NCI-H2227 (cell line): ENCODE results near the gene DCC.
A peak's percentile ranks its signal among the peaks of the same experiment; 100 is the strongest.
"Not testable (repeated sequence)": the region's sequence is repeated elsewhere in the genome, so short reads cannot be mapped to it uniquely, and the experiment has no call there.

Experiments
- DNase-seq: peaks from one replicate; lab custom pipeline; 2025; ENCODE audit not compliant: unreplicated experiment; lab: John Stamatoyannopoulos, UW

The DCC gene

DNA sequence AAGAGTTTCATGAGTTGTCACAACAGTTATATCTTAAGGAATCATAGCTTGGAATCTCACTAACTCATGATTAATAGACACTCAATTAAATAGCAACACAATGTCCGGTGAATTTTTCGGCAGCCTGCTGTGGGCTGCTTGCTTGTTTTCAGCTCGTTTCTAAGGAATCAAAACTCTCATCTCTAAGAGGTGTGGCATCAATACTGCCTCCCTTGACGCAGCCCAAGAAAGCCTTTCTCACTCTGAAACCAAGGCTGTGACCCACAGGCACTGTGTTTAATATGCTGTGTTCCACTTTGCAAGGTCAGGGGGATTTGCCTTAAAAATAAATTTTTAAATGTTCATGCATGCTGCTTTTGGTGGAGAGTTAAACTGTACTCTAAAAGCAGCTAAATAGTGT is 5.4 kb downstream of the DCC start:
- no peak for DNase-seq

DNA sequence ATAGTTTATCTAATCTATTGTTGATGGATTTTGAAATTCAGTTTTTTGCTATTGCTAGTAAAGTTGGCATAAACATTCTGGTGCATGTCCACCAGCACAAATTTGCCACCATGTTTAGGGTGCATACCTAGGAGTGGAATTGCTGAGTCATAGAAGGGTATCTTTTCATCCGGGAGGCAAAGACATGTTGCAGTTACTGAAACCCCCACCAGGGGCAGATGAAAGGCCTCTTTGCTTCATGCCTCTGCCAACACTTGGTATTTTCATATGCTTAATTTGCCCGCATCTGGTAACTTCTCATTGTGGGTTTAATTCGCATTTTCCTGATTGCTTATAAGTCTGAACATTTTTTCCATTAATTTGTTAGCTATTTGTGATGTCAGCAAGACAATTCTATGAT is 8.2 kb downstream of the DCC start:
- peak; percentile 18 for DNase-seq

DNA sequence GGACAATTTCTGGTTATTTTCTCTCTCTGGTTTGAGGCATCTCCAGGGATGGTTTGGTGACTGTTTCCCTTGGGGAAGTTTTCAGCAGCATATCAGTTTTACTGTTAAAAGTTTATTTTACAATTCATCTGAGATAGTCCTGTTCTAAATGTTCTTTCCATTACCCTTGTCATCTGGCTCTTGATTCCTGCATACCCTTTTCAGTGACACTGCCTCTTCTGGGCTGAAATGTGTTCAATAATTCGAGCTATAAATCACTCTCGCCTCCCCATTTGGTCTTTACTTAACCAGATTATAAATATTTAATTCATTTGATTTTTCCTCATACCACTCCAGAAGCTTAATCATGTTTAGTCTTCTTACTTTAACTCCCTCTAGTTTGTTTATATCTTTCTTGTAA is 9.5 kb downstream of the DCC start:
- DNase-seq: no peak

DNA sequence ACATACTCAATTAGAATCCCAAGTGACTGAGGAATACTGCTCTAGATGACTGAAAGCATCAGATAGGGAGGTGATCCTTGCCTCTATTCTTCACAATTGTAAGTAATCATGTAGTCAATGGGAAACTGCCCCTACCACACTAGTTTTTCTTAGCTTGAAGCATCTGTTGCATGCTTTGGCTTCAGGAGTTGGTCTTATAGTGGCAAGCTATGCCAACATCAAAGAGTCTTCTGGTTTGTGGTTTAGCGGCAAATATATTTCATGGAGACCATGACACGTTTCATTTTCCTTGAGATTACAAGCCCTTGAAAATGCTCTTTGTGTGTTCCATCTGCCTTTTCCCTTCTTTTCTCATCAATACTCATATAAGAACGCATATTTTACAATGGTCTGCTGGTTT is 12.9 kb downstream of the DCC start:
- DNase-seq: no peak

- no peak for DNase-seq
Observed at GRCh38 chr18:52353589-52353988, 13.6 kb downstream of the DCC start.

- no peak for DNase-seq
Observed at GRCh38 chr18:52363861-52364260, 23.9 kb downstream of the DCC start.

DNA sequence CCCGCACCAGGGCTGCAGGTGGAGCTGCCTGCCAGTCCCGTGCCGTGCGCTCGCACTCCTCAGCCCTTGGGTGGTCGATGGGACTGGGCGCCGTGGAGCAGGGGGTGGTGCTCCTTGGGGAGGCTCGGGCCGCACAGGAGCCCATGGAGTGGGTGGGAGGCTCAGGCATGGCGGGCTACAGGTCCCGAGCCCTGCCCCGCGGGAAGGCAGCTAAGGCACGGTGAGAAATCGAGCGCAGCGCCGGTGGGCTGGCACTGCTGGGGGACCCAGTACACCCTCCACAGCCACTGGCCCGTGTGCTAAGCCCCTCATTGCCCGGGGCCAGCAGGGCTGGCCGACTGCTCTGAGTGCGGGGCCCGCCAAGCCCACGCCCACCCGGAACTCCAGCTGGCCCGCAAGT is 26.9 kb downstream of the DCC start:
- DNase-seq: not testable (repeated sequence)

DNA sequence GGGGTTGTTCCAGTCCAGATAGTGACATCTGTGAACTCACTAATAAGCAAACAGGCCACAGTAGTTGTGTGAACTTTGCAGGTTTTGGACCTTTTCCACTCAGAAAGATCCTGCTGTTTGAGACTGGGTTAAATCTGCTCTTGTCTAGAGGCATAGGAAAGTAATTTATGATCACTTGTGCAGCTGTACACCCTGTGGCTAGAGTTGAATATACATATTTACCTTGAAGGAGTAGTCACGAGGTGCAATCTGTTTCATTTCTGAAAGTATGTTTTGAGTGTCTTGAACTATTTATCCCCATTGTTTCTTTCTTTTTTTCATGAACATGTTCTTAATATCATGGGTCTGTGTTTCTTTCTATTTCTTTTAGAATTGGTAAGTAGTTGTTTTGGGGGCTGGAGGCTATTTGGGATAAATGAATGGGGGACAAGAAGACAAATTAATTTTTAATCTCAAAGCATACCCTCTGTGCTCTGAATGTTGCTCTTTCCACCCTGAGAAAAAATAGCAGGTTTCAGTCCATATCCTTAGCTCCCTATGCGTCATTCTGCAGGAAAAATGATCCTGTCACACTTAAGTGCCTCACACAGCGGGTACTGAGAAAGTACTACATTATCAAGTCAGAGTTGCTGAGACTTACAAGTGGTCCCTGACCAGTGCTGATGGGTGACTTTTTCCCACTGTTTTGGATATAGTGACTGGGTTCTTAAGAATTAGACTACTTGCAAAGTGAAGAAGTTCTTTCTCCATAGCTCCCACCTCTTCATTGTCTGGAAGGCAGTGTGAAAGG is 28.2 kb downstream of the DCC start:
- peak; percentile 7 for DNase-seq

- DNase-seq: no peak
Observed at GRCh38 chr18:52370841-52371240, 30.8 kb downstream of the DCC start.

DNA sequence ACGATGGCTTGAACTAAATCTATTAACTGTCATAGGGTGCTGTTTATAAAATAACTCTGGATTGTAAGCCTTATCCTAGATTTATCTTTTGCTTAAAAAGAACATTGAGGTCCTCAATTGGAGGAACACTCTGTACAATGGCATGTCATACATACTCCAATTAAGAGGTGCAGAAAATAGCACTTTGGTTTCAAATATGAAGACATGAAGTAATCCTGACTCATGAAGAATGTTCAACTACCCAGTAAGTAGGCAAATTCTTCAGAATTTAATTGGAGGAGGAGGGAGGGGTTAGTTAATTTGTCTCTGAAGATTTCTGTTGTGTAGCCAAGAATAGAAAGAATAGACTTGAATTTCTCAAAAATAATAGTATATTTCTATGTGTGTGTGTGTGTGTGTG is 36.1 kb downstream of the DCC start:
- DNase-seq: no peak

- no peak for DNase-seq
Observed at GRCh38 chr18:52377094-52377493, 37.1 kb downstream of the DCC start.

- DNase-seq: no peak
Observed at GRCh38 chr18:52386306-52386705, 46.3 kb downstream of the DCC start.

DNA sequence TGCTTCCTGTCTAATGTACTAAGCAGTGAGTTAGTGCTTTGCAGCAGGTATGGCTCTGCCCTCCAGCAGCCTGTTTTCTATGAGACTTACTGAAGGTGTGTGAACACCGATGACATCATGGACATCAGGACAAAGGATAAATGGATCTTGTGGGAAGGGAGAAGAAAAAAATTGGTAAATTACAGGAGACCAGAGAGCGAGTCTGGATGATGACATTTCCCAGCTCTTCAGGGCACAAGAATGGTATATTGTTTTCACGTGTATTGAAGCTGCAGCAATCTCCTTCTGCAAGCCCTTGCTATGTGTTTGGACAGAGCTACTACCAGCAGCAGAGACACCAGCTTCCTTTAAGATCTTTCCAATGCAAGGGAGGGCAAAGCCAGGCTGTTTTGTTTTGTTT is 47.2 kb downstream of the DCC start:
- peak; percentile 24 for DNase-seq

- DNase-seq: peak; percentile 7
Observed at GRCh38 chr18:52391810-52392559, 52.0 kb downstream of the DCC start.

GRCh38 chr18:52394602-52395001 is 54.6 kb downstream of the DCC start:
- no peak for DNase-seq

DNA sequence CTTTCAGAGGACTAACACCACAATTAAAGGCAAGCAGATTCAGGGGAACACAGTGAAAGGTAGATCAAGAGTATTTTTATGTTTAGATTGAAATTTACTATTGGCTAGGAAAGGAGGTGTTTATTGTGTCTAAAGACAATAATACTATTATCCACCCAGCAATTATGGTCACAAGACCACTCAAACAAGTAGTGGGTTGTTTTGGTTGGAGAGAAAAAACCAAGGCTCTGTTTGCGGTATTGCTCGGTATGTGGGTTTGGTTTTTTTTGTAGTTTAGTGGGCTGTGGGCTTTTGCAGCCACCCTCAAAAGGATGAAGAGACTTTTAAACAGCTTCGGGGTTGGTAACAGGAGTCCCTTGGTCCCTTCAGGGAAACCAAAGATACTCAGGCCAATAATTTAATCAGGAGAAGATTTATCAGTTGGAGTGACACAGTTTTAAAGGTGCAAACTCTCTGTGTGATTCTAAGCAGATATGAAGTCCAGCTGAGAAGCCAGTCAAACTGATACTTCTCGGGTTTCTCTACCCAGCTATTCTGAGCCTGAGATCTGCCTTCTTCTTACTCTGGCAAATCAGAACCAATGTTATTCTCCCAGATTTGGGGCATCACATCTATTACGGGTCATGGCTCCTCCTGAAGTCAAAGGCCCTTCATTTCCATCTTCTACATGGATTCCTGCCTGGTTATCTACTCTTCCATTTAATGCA is 55.3 kb downstream of the DCC start:
- no peak for DNase-seq

DNA sequence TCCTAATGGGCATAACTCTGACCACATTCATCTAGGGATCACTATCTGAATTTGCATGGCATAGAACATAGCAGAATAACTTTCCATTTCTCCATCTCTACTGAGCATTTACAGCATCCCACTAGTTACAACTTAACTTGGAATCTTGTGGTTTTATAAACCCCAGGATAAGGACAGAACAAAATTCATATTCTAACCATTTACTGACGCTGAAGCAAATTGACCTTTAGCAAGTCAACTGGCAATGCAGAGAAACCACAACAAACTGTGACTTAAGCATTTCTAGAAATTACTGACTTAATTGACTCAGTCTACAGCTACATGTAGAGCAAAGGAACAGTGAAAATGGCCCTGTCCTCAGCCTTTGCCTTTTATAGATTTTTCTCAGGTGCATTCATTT is 61.2 kb downstream of the DCC start:
- DNase-seq: no peak

DNA sequence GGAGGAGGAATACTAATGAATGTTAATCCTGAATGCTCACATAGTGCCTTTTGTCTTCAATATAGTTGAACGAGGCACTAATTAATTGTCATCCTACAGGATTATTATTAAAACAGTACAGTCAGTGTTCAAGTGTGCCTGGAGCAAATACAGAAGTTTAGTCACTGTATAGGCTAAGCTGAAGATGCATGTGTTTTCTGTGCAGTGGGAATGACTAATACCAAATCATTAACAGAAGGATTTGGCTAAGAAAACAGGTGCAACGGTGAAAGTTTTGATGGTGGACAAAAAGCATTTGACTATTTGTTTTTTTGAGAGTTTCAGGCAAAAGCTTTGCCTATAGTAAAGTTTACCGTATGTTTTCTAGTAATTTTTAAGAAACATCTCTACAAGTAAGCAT is 62.8 kb downstream of the DCC start:
- DNase-seq: no peak

DNA sequence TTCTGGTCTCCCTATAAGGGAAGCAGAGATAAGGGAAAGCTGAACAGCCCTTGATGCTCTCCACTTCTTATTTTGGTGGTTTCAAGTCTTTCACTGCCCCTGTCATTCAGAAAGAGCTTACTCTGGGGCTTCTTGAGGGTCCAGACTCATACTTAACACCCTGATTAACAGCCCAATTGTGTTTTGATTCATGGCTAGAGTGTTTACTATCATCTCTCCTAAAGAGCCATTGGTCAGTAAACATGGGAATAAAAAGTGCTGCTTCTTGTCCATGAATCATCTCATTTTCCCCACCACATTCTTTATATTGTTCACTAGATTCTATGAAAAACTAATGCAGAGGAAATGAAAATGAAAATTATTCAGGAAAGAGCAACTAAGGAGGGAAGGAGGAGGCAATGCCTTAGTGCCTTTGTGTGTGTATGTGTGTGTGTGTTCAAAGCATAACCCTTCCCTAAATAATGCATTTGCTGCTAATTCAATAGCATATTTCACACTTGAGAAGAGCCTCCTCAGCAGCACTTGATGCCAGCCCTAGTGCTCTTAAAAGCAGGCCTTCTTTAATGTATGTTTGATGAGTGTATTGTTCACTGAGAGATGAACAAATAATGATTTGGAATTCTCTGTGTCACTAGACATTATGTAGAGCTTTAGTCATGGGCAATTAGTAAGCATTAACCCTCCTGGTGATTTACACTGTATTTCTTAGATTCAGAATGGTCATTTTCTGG is 63.5 kb downstream of the DCC start:
- peak; percentile 4 for DNase-seq

GRCh38 chr18:52408800-52409302 is 68.9 kb downstream of the DCC start:
- no peak for DNase-seq

GRCh38 chr18:52409727-52410126 is 69.7 kb downstream of the DCC start:
- no peak for DNase-seq
